Sigmoid colon (tissue), 4 donors: ENCODE results near the gene MYLK4.

Experiments
- POLR2AphosphoS5 ChIP-seq, 4 donors: sonication (generic); formaldehyde crosslinking; IDR thresholded peaks; one replicate each; pipeline ENCODE4 v1.6.1; 2017; ENCODE audit warnings: antibody characterized with exemption in 4 of 4
- TF ChIP-seq, protein P1 (sequence below), 4 experiments: fragments of 450-650 bp in 3 of 4; fragments of 200-600 bp in 1 of 4; IDR thresholded peaks; one replicate each; pipeline ENCODE4 v1.5.1; 2016 to 2019; ENCODE audit warnings: antibody characterized with exemption in 4 of 4, mild to moderate bottlenecking in 3 of 4, moderate library complexity in 2 of 4

DNA sequence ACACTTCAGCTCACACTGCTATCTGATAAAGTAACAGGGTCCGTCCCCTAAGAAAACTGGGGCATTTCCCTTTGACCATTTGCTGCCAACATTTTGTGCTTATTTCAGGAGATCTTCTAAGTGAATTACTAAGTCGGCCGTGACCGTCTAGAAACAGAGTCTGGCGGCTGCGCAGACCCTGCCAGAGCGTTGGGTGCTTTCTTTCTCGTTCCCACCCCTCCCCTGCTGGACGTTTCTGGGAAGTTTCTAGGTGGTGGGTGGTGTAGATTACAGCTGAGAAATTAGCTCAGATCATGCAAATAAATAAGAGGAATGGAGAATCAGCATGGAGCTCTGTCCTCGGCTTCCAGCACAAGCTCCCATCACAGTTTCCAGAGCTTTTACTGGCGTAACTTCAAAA is 128.1 kb downstream of the MYLK4 start:
- TF ChIP-seq, protein P1, sequence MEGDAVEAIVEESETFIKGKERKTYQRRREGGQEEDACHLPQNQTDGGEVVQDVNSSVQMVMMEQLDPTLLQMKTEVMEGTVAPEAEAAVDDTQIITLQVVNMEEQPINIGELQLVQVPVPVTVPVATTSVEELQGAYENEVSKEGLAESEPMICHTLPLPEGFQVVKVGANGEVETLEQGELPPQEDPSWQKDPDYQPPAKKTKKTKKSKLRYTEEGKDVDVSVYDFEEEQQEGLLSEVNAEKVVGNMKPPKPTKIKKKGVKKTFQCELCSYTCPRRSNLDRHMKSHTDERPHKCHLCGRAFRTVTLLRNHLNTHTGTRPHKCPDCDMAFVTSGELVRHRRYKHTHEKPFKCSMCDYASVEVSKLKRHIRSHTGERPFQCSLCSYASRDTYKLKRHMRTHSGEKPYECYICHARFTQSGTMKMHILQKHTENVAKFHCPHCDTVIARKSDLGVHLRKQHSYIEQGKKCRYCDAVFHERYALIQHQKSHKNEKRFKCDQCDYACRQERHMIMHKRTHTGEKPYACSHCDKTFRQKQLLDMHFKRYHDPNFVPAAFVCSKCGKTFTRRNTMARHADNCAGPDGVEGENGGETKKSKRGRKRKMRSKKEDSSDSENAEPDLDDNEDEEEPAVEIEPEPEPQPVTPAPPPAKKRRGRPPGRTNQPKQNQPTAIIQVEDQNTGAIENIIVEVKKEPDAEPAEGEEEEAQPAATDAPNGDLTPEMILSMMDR (IDR thresholded peaks at IDR 0.05): no peak
- no peak for TF ChIP-seq POLR2AphosphoS5 (IDR thresholded peaks at IDR 0.05)
